ENCODE data around the gene HNRNPA0. TPM values are rescaled to one million over a fixed set of nuclear protein-coding genes. Genes with fewer than 3 reads are reported as not detected.

Gene HNRNPA0
- total and polyA plus RNA-seq, 4 donors = 16.5 to 31.2 (median 25.7) TPM

DNA sequence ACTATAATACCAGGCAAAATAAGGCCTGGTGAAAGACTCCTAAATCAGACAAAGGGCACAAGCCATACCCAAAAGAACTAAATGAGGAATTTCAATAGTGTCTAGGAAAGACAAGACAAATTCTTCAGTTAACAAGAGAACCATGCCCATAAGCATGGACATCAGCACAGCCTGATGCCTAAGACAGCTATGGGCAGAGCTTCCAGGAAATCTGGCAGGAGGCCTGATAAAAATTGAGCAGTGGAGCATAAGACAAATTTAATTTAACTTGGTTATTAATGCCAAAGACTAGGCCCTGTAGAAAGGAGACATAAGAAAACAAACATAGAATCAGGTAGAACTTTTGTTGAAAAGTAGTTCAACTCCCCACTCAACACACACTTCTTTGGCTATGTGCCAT is 35.6 kb downstream of the HNRNPA0 start:
- intact Hi-C loops (cut with DNase I) = no loop called here
- Histone ChIP-seq H3K36me3 (ENCODE audit: control insufficient read depth in 1 of 2, insufficient read depth in 2 of 2, low read length in 1 of 2) (no peaks in the 10 kb centered on the region), H3K4me3 (ENCODE audit: low read length in 2 of 2) (no peak overlapping the region), H3K27me3 (ENCODE audit: control insufficient read depth in 1 of 2, insufficient read depth in 2 of 2, low read length in 1 of 2) (no peaks in the 10 kb centered on the region), H3K9me3 (ENCODE audit: control insufficient read depth, low read length) (no peaks in the 10 kb centered on the region), H3K4me1 (ENCODE audit: control insufficient read depth in 1 of 2, insufficient read depth in 2 of 2, low read length in 2 of 2) (peaks cover 0 to 3% of the 10 kb centered on the region in 2 donors), H3K27ac (ENCODE audit: low read depth in 1 of 2, low read length in 2 of 2) (no peak overlapping the region)
- ATAC-seq (ENCODE audit: low FRiP score) (no peak), DNase-seq (no peak)

- H3K36me3 ChIP-seq (ENCODE audit: control insufficient read depth in 1 of 2, insufficient read depth in 2 of 2, low read length in 1 of 2) = no peaks in the 10 kb centered on the region
- ATAC-seq (ENCODE audit: low FRiP score) (no peak), DNase-seq (no peak)
- H3K27ac ChIP-seq (ENCODE audit: low read depth in 1 of 2, low read length in 2 of 2) = no peak overlapping the region
- WGBS, 2 donors = 96 to 97% methylated on average over 3 of the region's 3 CpGs
- H3K4me1 ChIP-seq (ENCODE audit: control insufficient read depth in 1 of 2, insufficient read depth in 2 of 2, low read length in 2 of 2) = peaks cover 0 to 5% of the 10 kb centered on the region in 2 donors
- no peaks in the 10 kb centered on the region for H3K9me3 ChIP-seq (ENCODE audit: control insufficient read depth, low read length)
- H3K27me3 ChIP-seq (ENCODE audit: control insufficient read depth in 1 of 2, insufficient read depth in 2 of 2, low read length in 1 of 2) = no peaks in the 10 kb centered on the region
- H3K4me3 ChIP-seq (ENCODE audit: low read length in 2 of 2) = no peak overlapping the region
- intact Hi-C loops (cut with DNase I) = no loop called here
These were observed 37.8 kb downstream of the HNRNPA0 start for GRCh38 chr5:137716337-137716736.

GRCh38 chr5:137715456-137715855 is 38.7 kb downstream of the HNRNPA0 start:
- intact Hi-C loops (cut with DNase I) = no loop called here
- Histone ChIP-seq H3K36me3 (ENCODE audit: control insufficient read depth in 1 of 2, insufficient read depth in 2 of 2, low read length in 1 of 2) (no peaks in the 10 kb centered on the region), H3K27ac (ENCODE audit: low read depth in 1 of 2, low read length in 2 of 2) (no peak overlapping the region), H3K4me1 (ENCODE audit: control insufficient read depth in 1 of 2, insufficient read depth in 2 of 2, low read length in 2 of 2) (peaks cover 0 to 5% of the 10 kb centered on the region in 2 donors), H3K4me3 (ENCODE audit: low read length in 2 of 2) (no peak overlapping the region), H3K9me3 (ENCODE audit: control insufficient read depth, low read length) (no peaks in the 10 kb centered on the region), H3K27me3 (ENCODE audit: control insufficient read depth in 1 of 2, insufficient read depth in 2 of 2, low read length in 1 of 2) (no peaks in the 10 kb centered on the region)
- ATAC-seq (ENCODE audit: low FRiP score) = no peak
- no peak for DNase-seq
- WGBS, 2 donors = 97 to 100% methylated on average over 1 of the region's 1 CpG

- no peak overlapping the region for H3K4me3 ChIP-seq (ENCODE audit: low read length in 2 of 2)
- H3K9me3 ChIP-seq (ENCODE audit: control insufficient read depth, low read length) = no peaks in the 10 kb centered on the region
- intact Hi-C loops (cut with DNase I) = no loop called here
- no peaks in the 10 kb centered on the region for H3K36me3 ChIP-seq (ENCODE audit: control insufficient read depth in 1 of 2, insufficient read depth in 2 of 2, low read length in 1 of 2)
- ATAC-seq (ENCODE audit: low FRiP score) = no peak
- peaks cover 0 to 5% of the 10 kb centered on the region in 2 donors for H3K4me1 ChIP-seq (ENCODE audit: control insufficient read depth in 1 of 2, insufficient read depth in 2 of 2, low read length in 2 of 2)
- H3K27ac ChIP-seq (ENCODE audit: low read depth in 1 of 2, low read length in 2 of 2) = peak overlapping the region in 1 of 2 donors; percentile 68
- no peaks in the 10 kb centered on the region for H3K27me3 ChIP-seq (ENCODE audit: control insufficient read depth in 1 of 2, insufficient read depth in 2 of 2, low read length in 1 of 2)
- DNase-seq = no peak
These were observed 39.2 kb downstream of the HNRNPA0 start for GRCh38 chr5:137714946-137715345.

DNA sequence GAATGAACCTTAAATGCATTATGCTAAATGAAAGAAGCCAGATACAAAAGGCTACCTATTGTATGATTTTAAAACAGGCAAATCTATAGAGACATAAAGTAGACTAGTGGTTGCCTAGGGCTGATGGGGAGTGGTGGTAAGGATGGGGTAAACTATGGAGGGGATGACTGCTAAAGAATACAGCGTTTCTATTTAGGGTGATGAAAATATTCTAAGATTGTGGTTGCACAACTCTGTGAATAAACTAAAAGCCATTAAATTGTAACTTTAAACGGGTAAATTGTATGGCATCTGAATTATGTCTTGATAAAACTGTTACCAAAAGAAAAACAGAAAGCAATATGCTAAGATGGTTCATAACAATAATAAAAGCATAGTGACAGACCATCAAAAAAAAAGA is 39.7 kb downstream of the HNRNPA0 start:
- 53 to 63% methylated on average over 2 of the region's 2 CpGs for WGBS, 2 donors
- ATAC-seq (ENCODE audit: low FRiP score) (no peak), DNase-seq (no peak)
- no peaks in the 10 kb centered on the region for H3K36me3 ChIP-seq (ENCODE audit: control insufficient read depth in 1 of 2, insufficient read depth in 2 of 2, low read length in 1 of 2)
- intact Hi-C loops (cut with DNase I) = no loop called here
- no peaks in the 10 kb centered on the region for H3K9me3 ChIP-seq (ENCODE audit: control insufficient read depth, low read length)
- H3K4me1 ChIP-seq (ENCODE audit: control insufficient read depth in 1 of 2, insufficient read depth in 2 of 2, low read length in 2 of 2) = peaks cover 0 to 5% of the 10 kb centered on the region in 2 donors
- no peak overlapping the region for H3K4me3 ChIP-seq (ENCODE audit: low read length in 2 of 2)
- H3K27ac ChIP-seq (ENCODE audit: low read depth in 1 of 2, low read length in 2 of 2) = no peak overlapping the region
- H3K27me3 ChIP-seq (ENCODE audit: control insufficient read depth in 1 of 2, insufficient read depth in 2 of 2, low read length in 1 of 2) = no peaks in the 10 kb centered on the region

DNA sequence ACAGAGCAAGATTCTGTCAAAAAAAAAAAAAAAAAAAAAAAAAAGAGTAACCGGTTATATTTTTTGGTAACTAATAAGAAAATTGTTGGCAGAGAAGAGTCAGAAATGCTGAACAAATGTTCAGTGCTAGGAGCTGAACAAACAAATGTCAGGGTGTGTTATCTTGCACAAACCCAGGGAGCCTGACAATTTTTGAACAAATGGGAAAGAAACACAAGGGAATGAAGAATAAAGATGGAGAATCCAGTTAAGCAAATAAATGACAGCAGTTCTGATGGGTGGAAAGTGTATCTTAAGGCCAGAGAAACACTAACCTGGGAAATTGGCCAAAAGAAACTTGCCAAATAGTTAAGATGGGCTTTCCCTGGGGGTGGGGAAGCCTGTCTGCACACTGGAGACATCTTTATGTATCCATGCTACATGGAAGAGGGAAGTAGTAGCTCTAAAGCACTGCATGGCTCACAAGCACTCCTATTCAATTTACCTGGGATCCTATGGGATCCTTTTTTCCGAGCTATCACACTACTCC is 42.0 kb downstream of the HNRNPA0 start:
- Histone ChIP-seq H3K36me3 (ENCODE audit: control insufficient read depth in 1 of 2, insufficient read depth in 2 of 2, low read length in 1 of 2) (peaks cover 0 to 2% of the 10 kb centered on the region in 2 donors), H3K9me3 (ENCODE audit: control insufficient read depth, low read length) (no peaks in the 10 kb centered on the region), H3K4me1 (ENCODE audit: control insufficient read depth in 1 of 2, insufficient read depth in 2 of 2, low read length in 2 of 2) (peaks cover 0 to 5% of the 10 kb centered on the region in 2 donors), H3K4me3 (ENCODE audit: low read length in 2 of 2) (no peak overlapping the region), H3K27me3 (ENCODE audit: control insufficient read depth in 1 of 2, insufficient read depth in 2 of 2, low read length in 1 of 2) (no peaks in the 10 kb centered on the region), H3K27ac (ENCODE audit: low read depth in 1 of 2, low read length in 2 of 2) (no peak overlapping the region)
- DNase-seq = no peak
- 44% methylated on average over 2 of the region's 2 CpGs for WGBS, 2 donors
- intact Hi-C loops (cut with DNase I) = no loop called here
- ATAC-seq (ENCODE audit: low FRiP score) = no peak

GRCh38 chr5:137710086-137710485 is 44.1 kb downstream of the HNRNPA0 start:
- Histone ChIP-seq H3K36me3 (ENCODE audit: control insufficient read depth in 1 of 2, insufficient read depth in 2 of 2, low read length in 1 of 2) (peaks cover under 1 to 2% of the 10 kb centered on the region in 2 donors), H3K4me1 (ENCODE audit: control insufficient read depth in 1 of 2, insufficient read depth in 2 of 2, low read length in 2 of 2) (peaks cover 0 to 3% of the 10 kb centered on the region in 2 donors), H3K27me3 (ENCODE audit: control insufficient read depth in 1 of 2, insufficient read depth in 2 of 2, low read length in 1 of 2) (no peaks in the 10 kb centered on the region), H3K4me3 (ENCODE audit: low read length in 2 of 2) (no peak overlapping the region), H3K27ac (ENCODE audit: low read depth in 1 of 2, low read length in 2 of 2) (no peak overlapping the region), H3K9me3 (ENCODE audit: control insufficient read depth, low read length) (no peaks in the 10 kb centered on the region)
- ATAC-seq (ENCODE audit: low FRiP score) = no peak
- WGBS, 2 donors = 24 to 29% methylated on average over 5 of the region's 5 CpGs
- DNase-seq = no peak
- intact Hi-C loops (cut with DNase I) = no loop called here

GRCh38 chr5:137708796-137709559 is 45.2 kb downstream of the HNRNPA0 start:
- Histone ChIP-seq H3K27ac (ENCODE audit: low read depth in 1 of 2, low read length in 2 of 2) (no peak overlapping the region), H3K36me3 (ENCODE audit: control insufficient read depth in 1 of 2, insufficient read depth in 2 of 2, low read length in 1 of 2) (peaks cover 2% of the 10 kb centered on the region in 2 donors), H3K9me3 (ENCODE audit: control insufficient read depth, low read length) (no peaks in the 10 kb centered on the region), H3K4me1 (ENCODE audit: control insufficient read depth in 1 of 2, insufficient read depth in 2 of 2, low read length in 2 of 2) (peaks cover 0 to 3% of the 10 kb centered on the region in 2 donors), H3K27me3 (ENCODE audit: control insufficient read depth in 1 of 2, insufficient read depth in 2 of 2, low read length in 1 of 2) (no peaks in the 10 kb centered on the region), H3K4me3 (ENCODE audit: low read length in 2 of 2) (no peak overlapping the region)
- WGBS, 2 donors = 98% methylated on average over 3 of the region's 3 CpGs
- DNase-seq = no peak
- intact Hi-C loops (cut with DNase I) = no loop called here
- no peak for ATAC-seq (ENCODE audit: low FRiP score)

DNA sequence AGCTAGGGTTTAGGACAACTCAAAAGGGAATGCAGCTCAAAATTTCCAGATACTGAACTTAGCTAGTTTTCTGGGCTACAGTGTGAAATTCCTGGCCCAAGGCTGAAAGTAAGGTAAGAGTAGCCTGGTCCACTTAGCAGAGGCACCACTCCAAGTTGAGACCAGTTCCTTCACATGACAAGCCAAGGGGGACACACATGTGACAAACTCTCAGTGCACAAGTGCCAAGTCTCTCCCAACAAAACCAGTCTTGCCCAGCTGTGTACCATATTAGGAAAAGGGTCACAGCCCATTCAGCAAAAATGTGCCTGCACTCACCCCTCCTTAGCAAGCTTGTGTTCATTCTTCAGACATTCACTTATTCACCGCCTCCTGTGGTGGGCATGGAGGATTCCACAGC is 46.1 kb downstream of the HNRNPA0 start:
- Histone ChIP-seq H3K4me3 (ENCODE audit: low read length in 2 of 2) (no peak overlapping the region), H3K27me3 (ENCODE audit: control insufficient read depth in 1 of 2, insufficient read depth in 2 of 2, low read length in 1 of 2) (no peaks in the 10 kb centered on the region), H3K9me3 (ENCODE audit: control insufficient read depth, low read length) (no peaks in the 10 kb centered on the region), H3K4me1 (ENCODE audit: control insufficient read depth in 1 of 2, insufficient read depth in 2 of 2, low read length in 2 of 2) (peaks cover 0 to 3% of the 10 kb centered on the region in 2 donors), H3K36me3 (ENCODE audit: control insufficient read depth in 1 of 2, insufficient read depth in 2 of 2, low read length in 1 of 2) (peaks cover 2% of the 10 kb centered on the region in 2 donors), H3K27ac (ENCODE audit: low read depth in 1 of 2, low read length in 2 of 2) (no peak overlapping the region)
- no peak for ATAC-seq (ENCODE audit: low FRiP score)
- intact Hi-C loops (cut with DNase I) = no loop called here
- WGBS, 2 donors = 86 to 94% methylated on average over 1 of the region's 1 CpG
- DNase-seq = no peak
